ENCODE data around the gene DNAJC15.
A peak's percentile ranks its signal among the peaks of the same experiment; 100 is the strongest.

DNAJC15 gene

GRCh38 chr13:43159026-43159461, 135.7 kb downstream of the DNAJC15 start:
- DNase-seq, result peak; percentile 33
